DMS153 treated with DMSO at 0.1 percent for 48 hours (cell line): ENCODE data around the gene ITGB3.

Experiments
- DNase-seq: peaks from one replicate; lab custom pipeline; 2025; ENCODE audit not compliant: unreplicated experiment; lab: John Stamatoyannopoulos, UW

Gene ITGB3

GRCh38 chr17:47325176-47325575, 71.5 kb downstream of the ITGB3 start:
- no peak for DNase-seq

GRCh38 chr17:47330548-47330947, 76.9 kb downstream of the ITGB3 start:
- DNase-seq, result no peak

GRCh38 chr17:47332287-47332686, 78.7 kb downstream of the ITGB3 start:
- no peak for DNase-seq

- DNase-seq, result no peak
These were observed 81.7 kb downstream of the ITGB3 start for GRCh38 chr17:47335101-47335936.

GRCh38 chr17:47338026-47338425, 84.4 kb downstream of the ITGB3 start:
- no peak for DNase-seq

GRCh38 chr17:47352848-47353247, 99.2 kb downstream of the ITGB3 start:
- no peak for DNase-seq

GRCh38 chr17:47358652-47359051, 105.0 kb downstream of the ITGB3 start:
- DNase-seq, result no peak
